ENCODE measurements around the gene ZNF774. TPM values are rescaled to one million over a fixed set of nuclear protein-coding genes. Genes with fewer than 3 reads are reported as not detected.
A peak's percentile ranks its signal among the peaks of the same experiment; 100 is the strongest.

The ZNF774 gene
- total RNA-seq, 1 donor from 2014 or later = 3.3 TPM

- DNase-seq (ENCODE audit: low read depth) = peak; percentile 91
- H3K4me2 ChIP-seq (ENCODE audit: low read length) = peak overlapping the region; percentile 64
- H3K9me3 ChIP-seq (ENCODE audit: insufficient read depth, low read depth, low read length) = no peaks in the 10 kb centered on the region
- Mint-ChIP-seq H3K4me3 (ENCODE audit: unreplicated experiment) (no peak overlapping the region), H3K36me3 (ENCODE audit: low read depth, unreplicated experiment) (peaks cover 12% of the 10 kb centered on the region), H3K27ac (ENCODE audit: unreplicated experiment) (peak overlapping the region; percentile 99), H3K4me1 (ENCODE audit: low read depth, unreplicated experiment) (peaks cover 33% of the 10 kb centered on the region), H3K9me3 (ENCODE audit: unreplicated experiment) (no peaks in the 10 kb centered on the region), H3K27me3 (ENCODE audit: low read depth, unreplicated experiment) (peaks cover 2% of the 10 kb centered on the region)
- no peaks in the 10 kb centered on the region for H3K27me3 ChIP-seq (ENCODE audit: insufficient read depth, low read length)
- H3K79me2 ChIP-seq (ENCODE audit: insufficient read depth, low read length) = no peaks in the 10 kb centered on the region
- H3K4me1 ChIP-seq (ENCODE audit: insufficient read depth, low read length) = peaks cover 40% of the 10 kb centered on the region
- H4K20me1 ChIP-seq (ENCODE audit: insufficient read depth, low read length) = no peaks in the 10 kb centered on the region
- H3K36me3 ChIP-seq (ENCODE audit: insufficient read depth, low read length) = no peaks in the 10 kb centered on the region
- no peak for TF ChIP-seq EZH2 (IDR thresholded peaks at IDR 0.05; ENCODE audit: insufficient read depth, low read length)
- H3K9ac ChIP-seq (ENCODE audit: low read length) = peak overlapping the region; percentile 78
- peak overlapping the region; percentile 6 for H2AFZ ChIP-seq (ENCODE audit: low read depth, low read length)
- peak overlapping the region; percentile 96 for H3K27ac ChIP-seq (ENCODE audit: low read depth, low read length)
- H3K4me3 ChIP-seq (ENCODE audit: insufficient read depth, low read depth, low read length) = no peak overlapping the region
- peak; percentile 43 for FAIRE-seq
These were observed 10.8 kb downstream of the ZNF774 start for GRCh38 chr15:90362936-90363212.

- Histone ChIP-seq H3K4me1 (ENCODE audit: insufficient read depth, low read length) (peaks cover 32% of the 10 kb centered on the region), H4K20me1 (ENCODE audit: insufficient read depth, low read length) (no peaks in the 10 kb centered on the region), H2AFZ (ENCODE audit: low read depth, low read length) (peak overlapping the region; percentile 62), H3K4me3 (ENCODE audit: insufficient read depth, low read depth, low read length) (no peak overlapping the region), H3K27me3 (ENCODE audit: insufficient read depth, low read length) (no peaks in the 10 kb centered on the region), H3K9ac (ENCODE audit: low read length) (peak overlapping the region; percentile 45), H3K4me2 (ENCODE audit: low read length) (peak overlapping the region; percentile 68), H3K36me3 (ENCODE audit: insufficient read depth, low read length) (no peaks in the 10 kb centered on the region), H3K9me3 (ENCODE audit: insufficient read depth, low read depth, low read length) (no peaks in the 10 kb centered on the region), H3K27ac (ENCODE audit: low read depth, low read length) (peak overlapping the region; percentile 71), H3K79me2 (ENCODE audit: insufficient read depth, low read length) (no peaks in the 10 kb centered on the region)
- peak; percentile 9 for FAIRE-seq
- no peak for TF ChIP-seq EZH2 (IDR thresholded peaks at IDR 0.05; ENCODE audit: insufficient read depth, low read length)
- no peak for TF ChIP-seq CTCF (IDR thresholded peaks at IDR 0.05; ENCODE audit: insufficient read depth, low read depth, low read length)
- Mint-ChIP-seq H3K9me3 (ENCODE audit: unreplicated experiment) (no peaks in the 10 kb centered on the region), H3K4me1 (ENCODE audit: low read depth, unreplicated experiment) (peaks cover 27% of the 10 kb centered on the region), H3K36me3 (ENCODE audit: low read depth, unreplicated experiment) (peaks cover 12% of the 10 kb centered on the region), H3K4me3 (ENCODE audit: unreplicated experiment) (no peak overlapping the region), H3K27ac (ENCODE audit: unreplicated experiment) (peak overlapping the region; percentile 83), H3K27me3 (ENCODE audit: low read depth, unreplicated experiment) (peaks cover 2% of the 10 kb centered on the region)
- DNase-seq (ENCODE audit: low read depth) = peak; percentile 83
These were observed 12.2 kb downstream of the ZNF774 start for GRCh38 chr15:90364251-90364650.

GRCh38 chr15:90365414-90366055, 13.5 kb downstream of the ZNF774 start:
- Histone ChIP-seq H3K4me1 (ENCODE audit: insufficient read depth, low read length) (peaks cover 32% of the 10 kb centered on the region), H3K4me2 (ENCODE audit: low read length) (no peak overlapping the region), H2AFZ (ENCODE audit: low read depth, low read length) (no peak overlapping the region), H3K27me3 (ENCODE audit: insufficient read depth, low read length) (no peaks in the 10 kb centered on the region), H3K27ac (ENCODE audit: low read depth, low read length) (no peak overlapping the region), H3K79me2 (ENCODE audit: insufficient read depth, low read length) (no peaks in the 10 kb centered on the region), H4K20me1 (ENCODE audit: insufficient read depth, low read length) (no peaks in the 10 kb centered on the region), H3K36me3 (ENCODE audit: insufficient read depth, low read length) (no peaks in the 10 kb centered on the region), H3K9me3 (ENCODE audit: insufficient read depth, low read depth, low read length) (no peaks in the 10 kb centered on the region), H3K9ac (ENCODE audit: low read length) (no peak overlapping the region), H3K4me3 (ENCODE audit: insufficient read depth, low read depth, low read length) (no peak overlapping the region)
- H3K27me3 Mint-ChIP-seq (ENCODE audit: low read depth, unreplicated experiment) = peaks cover 2% of the 10 kb centered on the region
- no peak for TF ChIP-seq EZH2 (IDR thresholded peaks at IDR 0.05; ENCODE audit: insufficient read depth, low read length)
- no peak for TF ChIP-seq CTCF (IDR thresholded peaks at IDR 0.05; ENCODE audit: insufficient read depth, low read depth, low read length)
- FAIRE-seq (no peak), DNase-seq (ENCODE audit: low read depth) (no peak)
- no peaks in the 10 kb centered on the region for H3K9me3 Mint-ChIP-seq (ENCODE audit: unreplicated experiment)
- H3K36me3 Mint-ChIP-seq (ENCODE audit: low read depth, unreplicated experiment) = peaks cover 6% of the 10 kb centered on the region
- peaks cover 27% of the 10 kb centered on the region for H3K4me1 Mint-ChIP-seq (ENCODE audit: low read depth, unreplicated experiment)
- no peak overlapping the region for H3K4me3 Mint-ChIP-seq (ENCODE audit: unreplicated experiment)
- no peak overlapping the region for H3K27ac Mint-ChIP-seq (ENCODE audit: unreplicated experiment)

Data from astrocyte (in vitro differentiated cells and primary cell).